K562 (cell line): ENCODE results near the gene HDAC1. TPM values are rescaled to one million over a fixed set of nuclear protein-coding genes. Genes with fewer than 3 reads are reported as not detected.

Source experiments
- ARNT ChIP-seq, 2 experiments: fragments of 450-650 bp; IDR thresholded peaks; 2 replicates each; pipeline ENCODE4 v1.6.1; 2016; ENCODE audit warnings: mild to moderate bottlenecking in 1 of 2
- CREB3 ChIP-seq: fragments of 450-650 bp; conservative IDR thresholded peaks from 2 replicates; pipeline ENCODE4 v1.6.1; 2016; ENCODE audit warnings: missing genetic modification characterization, low read depth, mild to moderate bottlenecking, missing compliant biosample characterization, moderate library complexity
- DNMT1 ChIP-seq: fragments of 450-650 bp; IDR thresholded peaks from 2 replicates; pipeline ENCODE4 v1.6.1; 2016; ENCODE audit warnings: antibody characterized with exemption, mild to moderate bottlenecking
- FOXA3 ChIP-seq, 2 experiments: fragments of 450-650 bp in 1 of 2; sonication (generic) in 1 of 2; formaldehyde crosslinking; IDR thresholded peaks in 1 of 2; conservative IDR thresholded peaks in 1 of 2; 2 replicates each; pipeline versions ENCODE4 v1.4.0 to v1.8.0; 2020 to 2022; ENCODE audit warnings: mild to moderate bottlenecking in 2 of 2, missing genetic modification reagents in 1 of 2
- FOXO4 ChIP-seq: fragments of 450-650 bp; formaldehyde crosslinking; IDR thresholded peaks from 2 replicates; pipeline ENCODE4 v1.4.0; 2020; ENCODE audit warnings: mild to moderate bottlenecking, moderate library complexity
- MXD1 ChIP-seq: fragments of 250-450 bp; sonication (Bioruptor Pico); IDR thresholded peaks from 2 replicates; pipeline ENCODE4 v1.8.0; 2021; ENCODE audit warnings: borderline replicate concordance, mild to moderate bottlenecking, moderate library complexity; ENCODE audit not compliant: poor library complexity, severe bottlenecking
- NR1H2 ChIP-seq: sonication (generic); formaldehyde crosslinking; IDR thresholded peaks from 2 replicates; pipeline ENCODE4 v1.4.0; 2020; ENCODE audit warnings: mild to moderate bottlenecking, missing genetic modification reagents
- RBM25 ChIP-seq: fragments of 200-400 bp; formaldehyde crosslinking; IDR thresholded peaks from 2 replicates; pipeline ENCODE4 v1.6.1; 2018; ENCODE audit warnings: low read length, low read depth, moderate library complexity; ENCODE audit not compliant: severe bottlenecking
- TAF1 ChIP-seq: IDR thresholded peaks from 2 replicates; pipeline ENCODE4 v1.6.1; 2011; ENCODE audit warnings: mild to moderate bottlenecking, low read length, moderate library complexity; ENCODE audit not compliant: insufficient read depth, control insufficient read depth, severe bottlenecking; ENCODE audit errors: extremely low read depth
- ZBTB33 ChIP-seq: sonication (generic); formaldehyde crosslinking; IDR thresholded peaks from 2 replicates; pipeline ENCODE4 v1.8.1; 2023; ENCODE audit warnings: mild to moderate bottlenecking, missing genetic modification reagents
- ZFP91 ChIP-seq: sonication (generic); formaldehyde crosslinking; IDR thresholded peaks from 2 replicates; pipeline ENCODE4 v1.8.0; 2022; ENCODE audit warnings: mild to moderate bottlenecking, missing genetic modification reagents
- ZNF174 ChIP-seq: fragments of 250-450 bp; sonication (Bioruptor Pico); IDR thresholded peaks from 2 replicates; pipeline ENCODE4 v1.4.0; 2020; ENCODE audit warnings: mild to moderate bottlenecking
- ZNF347 ChIP-seq: fragments of 450-650 bp; formaldehyde crosslinking; IDR thresholded peaks from 2 replicates; pipeline ENCODE4 v1.4.0; 2020; ENCODE audit warnings: low read depth, mild to moderate bottlenecking, moderate library complexity
- ZNF512 ChIP-seq: IDR thresholded peaks from 2 replicates; pipeline ENCODE4 v1.6.1; 2016; ENCODE audit warnings: missing genetic modification characterization, missing compliant biosample characterization
- ZNF696 ChIP-seq: fragments of 250-450 bp; sonication (Bioruptor Pico); conservative IDR thresholded peaks from 2 replicates; pipeline ENCODE4 v1.4.0; 2020; ENCODE audit warnings: mild to moderate bottlenecking, moderate library complexity
- ZNF780A ChIP-seq: fragments of 250-450 bp; sonication (Bioruptor Pico); IDR thresholded peaks from 2 replicates; pipeline ENCODE4 v1.5.0; 2021; ENCODE audit warnings: mild to moderate bottlenecking
- polyA plus RNA-seq, 8 experiments: library from polyadenylated mRNA; depleted of rRNA in 4 of 8; stranded (reverse) in 5 of 8; unstranded in 3 of 8; fragments of >200 nt; fragmentation: Nextera tagmentation in 2 of 8; fragmentation: Illumina TruSeq in 1 of 8; extraction: Ambion mirVana in 2 of 8; extraction: Trizol in 1 of 8; gene quantifications; 2 replicates each; pipeline versions ENCODE4 v1.2.1 to v1.2.3, GENCODE V29; 2011 to 2014; ENCODE audit warnings: inconsistent platforms in 1 of 8, missing spikeins in 1 of 8
- total RNA-seq, 7 experiments: library from RNA; depleted of rRNA in 6 of 7; stranded (reverse); fragments of >200 nt in 6 of 7; fragmentation: Illumina TruSeq in 2 of 7; extraction: Trizol in 2 of 7; gene quantifications; 2 replicates each; pipeline versions ENCODE4 v1.2.1 to v1.2.3, GENCODE V29; 2011 to 2021; ENCODE audit warnings: low replicate concordance in 1 of 7

Gene HDAC1
- total and polyA plus RNA-seq, 9 of the 15 experiments (the other 6 are each of a cell fraction or from before 2014, with no cell fraction given) = 169 to 384 (median 193) TPM

GRCh38 chr1:32291708-32292538, at the start of gene HDAC1 (continued):
- TF ChIP-seq FOXA3 (CRISPR knock-in tag; conservative IDR thresholded peaks at IDR 0.05 in 1 of 2, IDR thresholded peaks at IDR 0.05 in 1 of 2) (peak in 1 of 2 experiments; percentile 77; a peak in 2 of 4 replicates), FOXO4 (CRISPR knock-in tag) (no peak), ZFP91 (CRISPR knock-in tag) (peak; percentile 12; the same call in 1 of the 2 replicates), ZNF780A (CRISPR knock-in tag) (no peak; the same call in 1 of the 2 replicates), MXD1 (CRISPR knock-in tag) (peak; percentile 36), ZNF512 (no peak), NR1H2 (CRISPR knock-in tag) (no peak), ZNF347 (CRISPR knock-in tag) (no peak), DNMT1 (0 out of 2 replicates have a peak, but pooled peaks have one; percentile 59), RBM25 (peak; percentile 99), TAF1 (peak; percentile 87), ZNF696 (no peak), CREB3 (tag) (0 out of 2 replicates have a peak, but pooled peaks have one; percentile 8), ZNF174 (no peak), ZBTB33 (peak; percentile 49; the same call in 1 of the 2 replicates), ARNT (IDR thresholded peaks at IDR 0.05) (peak; percentile 24 to 75; a peak in 2 of 4 replicates)
